IMR-90 (cell line): Measurements from ENCODE around the gene SLC39A11.

Source experiments
- MAZ ChIP-seq: IDR thresholded peaks from 2 replicates; pipeline ENCODE4 v1.6.1; 2012; ENCODE audit warnings: low read depth, mild to moderate bottlenecking, low read length, improper control_type of control experiment, moderate library complexity, borderline replicate concordance
- MXI1 ChIP-seq: IDR thresholded peaks from 2 replicates; pipeline ENCODE4 v1.6.1; 2012; ENCODE audit warnings: low read depth, mild to moderate bottlenecking, low read length, moderate library complexity, borderline replicate concordance
- POLR2A ChIP-seq: IDR thresholded peaks from 2 replicates; pipeline ENCODE4 v1.6.1; 2012; ENCODE audit warnings: mild to moderate bottlenecking, low read depth, low read length
- RCOR1 ChIP-seq: IDR thresholded peaks from 2 replicates; pipeline ENCODE4 v1.6.1; 2012; ENCODE audit warnings: mild to moderate bottlenecking, low read length, improper control_type of control experiment; ENCODE audit not compliant: insufficient replicate concordance
- TF ChIP-seq, protein P1 (sequence below): conservative IDR thresholded peaks from 2 replicates; pipeline ENCODE4 v1.5.1; 2012; ENCODE audit warnings: mild to moderate bottlenecking, low read depth, low read length, improper control_type of control experiment
- TF ChIP-seq, protein P2 (sequence below): fragments of 150-350 bp; IDR thresholded peaks from 2 replicates; pipeline ENCODE4 v1.6.1; 2017; ENCODE audit warnings: mild to moderate bottlenecking, antibody characterized with exemption, low read length, low read depth
- TF ChIP-seq, protein P3 (sequence below): fragments of 150-350 bp; IDR thresholded peaks from 2 replicates; pipeline ENCODE4 v1.6.1; 2016; ENCODE audit warnings: low read depth, mild to moderate bottlenecking, low read length, moderate library complexity, borderline replicate concordance

DNA sequence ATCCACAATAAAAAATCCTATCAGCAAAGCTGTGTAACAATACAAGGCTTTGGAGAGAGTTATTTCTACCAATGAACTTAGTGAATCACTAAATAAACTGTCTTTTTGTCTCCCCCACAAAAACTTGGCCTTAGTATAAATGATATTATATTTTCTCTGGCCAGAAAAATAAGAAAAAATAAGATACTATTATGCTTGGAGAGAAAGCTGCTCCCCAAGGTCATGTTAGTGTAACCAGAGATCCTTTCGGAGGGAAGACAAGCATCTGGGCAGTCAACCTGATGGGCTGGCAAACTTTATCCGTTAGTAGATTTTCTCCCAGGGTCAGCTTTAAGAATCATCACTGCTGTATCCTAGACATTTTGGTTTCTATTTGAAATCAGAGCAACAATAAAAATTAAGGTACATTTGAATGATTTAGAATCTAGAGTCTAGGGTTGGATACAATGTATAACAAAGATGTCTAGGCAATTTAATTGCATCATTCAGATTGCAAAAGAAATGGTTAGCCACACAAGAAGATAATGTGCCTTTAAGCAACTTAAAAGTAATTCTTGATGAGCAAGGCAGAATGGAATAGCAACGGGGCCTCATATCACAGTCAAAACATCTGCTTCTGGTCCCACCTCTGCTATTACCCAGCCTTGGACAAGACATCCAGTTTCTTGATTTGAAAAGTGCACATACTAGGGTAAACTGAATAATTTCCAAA lies 280.4 kb downstream of the SLC39A11 start:
- TF ChIP-seq, protein P1, sequence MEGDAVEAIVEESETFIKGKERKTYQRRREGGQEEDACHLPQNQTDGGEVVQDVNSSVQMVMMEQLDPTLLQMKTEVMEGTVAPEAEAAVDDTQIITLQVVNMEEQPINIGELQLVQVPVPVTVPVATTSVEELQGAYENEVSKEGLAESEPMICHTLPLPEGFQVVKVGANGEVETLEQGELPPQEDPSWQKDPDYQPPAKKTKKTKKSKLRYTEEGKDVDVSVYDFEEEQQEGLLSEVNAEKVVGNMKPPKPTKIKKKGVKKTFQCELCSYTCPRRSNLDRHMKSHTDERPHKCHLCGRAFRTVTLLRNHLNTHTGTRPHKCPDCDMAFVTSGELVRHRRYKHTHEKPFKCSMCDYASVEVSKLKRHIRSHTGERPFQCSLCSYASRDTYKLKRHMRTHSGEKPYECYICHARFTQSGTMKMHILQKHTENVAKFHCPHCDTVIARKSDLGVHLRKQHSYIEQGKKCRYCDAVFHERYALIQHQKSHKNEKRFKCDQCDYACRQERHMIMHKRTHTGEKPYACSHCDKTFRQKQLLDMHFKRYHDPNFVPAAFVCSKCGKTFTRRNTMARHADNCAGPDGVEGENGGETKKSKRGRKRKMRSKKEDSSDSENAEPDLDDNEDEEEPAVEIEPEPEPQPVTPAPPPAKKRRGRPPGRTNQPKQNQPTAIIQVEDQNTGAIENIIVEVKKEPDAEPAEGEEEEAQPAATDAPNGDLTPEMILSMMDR: no peak
- TF ChIP-seq, protein P2, sequence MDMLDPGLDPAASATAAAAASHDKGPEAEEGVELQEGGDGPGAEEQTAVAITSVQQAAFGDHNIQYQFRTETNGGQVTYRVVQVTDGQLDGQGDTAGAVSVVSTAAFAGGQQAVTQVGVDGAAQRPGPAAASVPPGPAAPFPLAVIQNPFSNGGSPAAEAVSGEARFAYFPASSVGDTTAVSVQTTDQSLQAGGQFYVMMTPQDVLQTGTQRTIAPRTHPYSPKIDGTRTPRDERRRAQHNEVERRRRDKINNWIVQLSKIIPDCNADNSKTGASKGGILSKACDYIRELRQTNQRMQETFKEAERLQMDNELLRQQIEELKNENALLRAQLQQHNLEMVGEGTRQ: no peak
- no peak for TF ChIP-seq MAZ
- TF ChIP-seq MXI1: no peak
- no peak for TF ChIP-seq POLR2A
- no peak for TF ChIP-seq RCOR1
- TF ChIP-seq, protein P3, sequence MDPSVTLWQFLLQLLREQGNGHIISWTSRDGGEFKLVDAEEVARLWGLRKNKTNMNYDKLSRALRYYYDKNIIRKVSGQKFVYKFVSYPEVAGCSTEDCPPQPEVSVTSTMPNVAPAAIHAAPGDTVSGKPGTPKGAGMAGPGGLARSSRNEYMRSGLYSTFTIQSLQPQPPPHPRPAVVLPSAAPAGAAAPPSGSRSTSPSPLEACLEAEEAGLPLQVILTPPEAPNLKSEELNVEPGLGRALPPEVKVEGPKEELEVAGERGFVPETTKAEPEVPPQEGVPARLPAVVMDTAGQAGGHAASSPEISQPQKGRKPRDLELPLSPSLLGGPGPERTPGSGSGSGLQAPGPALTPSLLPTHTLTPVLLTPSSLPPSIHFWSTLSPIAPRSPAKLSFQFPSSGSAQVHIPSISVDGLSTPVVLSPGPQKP: no peak
